Stimulated activated CD4-positive, alpha-beta T cell treated with anti-CD3 and anti-CD28 coated beads, Interleukin-12 subunit alpha, Interleukin-12 subunit beta, amount 100 ng/mL, for 4 hours (primary cell): ENCODE measurements around the gene TESPA1.
"Not testable (repeated sequence)": the region's sequence is repeated elsewhere in the genome, so short reads cannot be mapped to it uniquely, and the experiment has no call there.

Experiments used
- DNase-seq: peaks from one replicate; pipeline ENCODE4 v3.0.0-alpha.2; 2020

The TESPA1 gene

DNA sequence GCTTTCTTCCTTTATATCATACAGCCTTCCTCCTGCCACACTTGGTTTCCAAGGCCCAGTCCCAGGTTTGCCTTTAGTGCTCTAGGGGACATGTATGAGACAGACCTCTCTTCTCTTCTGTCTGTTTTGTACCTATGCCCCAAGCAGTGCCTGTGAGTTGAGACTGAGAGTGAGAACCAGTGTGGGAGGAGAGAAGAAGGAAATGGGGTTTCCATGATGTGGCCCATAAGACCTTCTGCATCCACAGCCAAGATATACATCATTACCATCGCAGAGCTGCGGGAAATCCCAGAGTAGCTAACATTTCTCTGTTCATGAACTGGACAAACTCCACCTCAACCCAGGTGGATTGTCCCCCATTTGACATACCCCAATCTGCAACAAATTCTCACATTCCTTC lies 2.8 kb downstream of the TESPA1 start:
- DNase-seq = peak; percentile 34

DNA sequence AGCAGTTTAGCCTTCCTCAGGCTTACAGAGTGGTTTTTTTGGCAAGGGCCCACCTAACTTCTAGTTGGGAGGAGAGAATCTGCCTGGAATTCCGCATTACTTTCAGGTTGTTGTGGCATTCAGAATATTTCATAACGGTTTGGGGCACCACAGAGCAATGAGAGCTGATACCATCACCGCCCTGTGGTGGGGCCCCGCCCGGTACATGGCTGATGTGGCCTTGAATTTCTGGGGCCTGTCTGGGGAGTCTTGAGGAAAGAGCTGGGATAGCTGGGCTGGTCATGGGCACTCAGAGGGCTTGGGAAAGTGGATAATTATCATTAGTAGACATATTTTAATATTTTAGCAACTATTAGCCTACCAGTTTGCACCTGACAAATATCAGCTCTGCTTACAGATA lies 4.2 kb downstream of the TESPA1 start:
- no peak for DNase-seq

DNA sequence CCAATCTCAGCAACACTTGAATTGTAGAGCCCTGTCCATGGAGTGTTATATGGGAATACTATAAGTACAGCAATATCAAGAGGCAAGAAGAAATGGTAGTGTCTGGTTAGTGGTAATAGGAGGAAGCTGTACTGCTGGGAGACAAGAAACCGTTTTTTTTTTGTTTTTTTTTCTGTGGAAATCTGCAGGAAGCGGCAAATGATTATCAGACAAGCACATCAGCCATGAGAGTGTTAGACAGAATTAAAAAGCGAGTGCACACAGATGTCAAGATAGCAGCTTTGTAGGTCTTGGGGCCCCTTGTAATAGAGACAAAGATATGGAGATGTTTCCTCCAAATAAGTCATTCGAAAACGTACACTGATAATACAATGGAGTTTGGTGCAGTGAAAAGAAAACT lies 6.7 kb downstream of the TESPA1 start:
- DNase-seq = no peak

DNA sequence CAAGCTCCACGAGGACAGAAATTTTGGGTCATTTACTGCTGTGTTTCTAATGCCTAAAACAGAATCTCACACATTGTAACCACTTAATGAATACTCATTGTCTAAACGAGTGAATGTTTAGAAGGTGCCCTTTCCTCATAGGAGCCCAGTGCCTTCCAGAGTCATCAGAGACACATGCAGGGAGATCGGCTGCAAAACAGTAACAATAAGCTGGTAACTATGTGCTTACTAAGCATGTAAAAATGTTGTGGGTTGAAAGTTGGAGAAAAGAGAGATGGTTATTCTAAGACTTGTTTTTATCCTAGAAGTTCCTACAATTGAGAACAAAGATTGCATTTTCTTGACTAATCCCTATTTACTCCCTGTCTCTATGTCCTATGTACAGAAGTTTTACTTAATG lies 7.4 kb downstream of the TESPA1 start:
- DNase-seq = no peak

DNA sequence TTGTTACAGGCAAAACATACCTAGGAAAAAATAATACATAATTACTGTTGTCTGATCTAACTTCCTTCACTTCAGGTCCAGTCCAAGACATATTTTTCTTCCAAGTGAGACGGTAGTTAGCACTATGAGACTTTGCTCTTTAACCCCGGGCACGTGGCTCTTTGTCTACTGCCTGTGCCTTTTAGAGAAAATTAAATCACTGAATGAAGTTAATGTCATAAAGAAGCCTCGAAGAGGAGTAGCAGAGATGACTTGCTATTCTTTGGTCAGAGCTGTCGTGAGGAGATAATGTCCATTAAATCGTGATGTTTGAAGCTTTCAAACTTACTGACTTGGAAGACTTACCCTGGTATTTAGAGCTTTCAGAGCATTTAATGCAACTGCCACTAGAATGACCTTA lies 8.7 kb downstream of the TESPA1 start:
- no peak for DNase-seq

DNA sequence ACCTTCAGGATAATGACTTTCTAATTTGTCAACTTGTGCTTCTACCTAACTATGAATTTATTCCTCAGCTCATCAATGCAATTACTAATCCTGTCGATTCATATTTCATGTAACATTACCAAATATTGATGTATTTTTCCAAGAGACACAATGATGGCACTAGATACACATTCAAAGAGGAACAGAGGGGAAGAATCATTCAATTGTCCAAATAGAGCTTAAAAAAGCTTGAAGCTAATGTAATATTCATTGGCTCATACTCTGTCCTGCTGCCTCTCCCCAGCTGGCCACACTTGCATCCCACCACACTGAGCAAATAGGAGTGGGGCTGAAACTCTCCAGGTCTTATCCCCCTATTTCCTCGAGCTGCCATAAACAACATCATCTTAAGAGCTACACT lies 9.3 kb downstream of the TESPA1 start:
- no peak for DNase-seq

DNA sequence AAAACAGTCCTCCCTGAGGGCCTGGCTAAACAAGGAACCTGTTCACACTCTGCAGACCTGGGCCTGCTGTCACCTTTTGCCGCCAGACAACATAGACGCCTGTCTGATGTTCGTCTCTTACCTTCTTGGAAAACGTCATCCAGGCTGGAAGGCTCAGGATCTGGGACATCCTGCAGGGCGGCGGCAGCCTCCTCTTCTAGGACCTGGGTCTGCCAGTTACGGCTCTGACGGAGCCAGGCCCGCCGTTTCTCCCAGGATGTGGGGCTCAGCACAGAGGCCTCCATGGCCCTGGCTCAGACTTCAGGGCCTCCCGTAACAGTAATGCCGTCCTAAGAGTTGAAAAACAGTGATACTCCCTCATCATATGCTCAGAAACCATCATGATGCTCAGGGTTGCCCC lies 10.3 kb downstream of the TESPA1 start:
- no peak for DNase-seq

DNA sequence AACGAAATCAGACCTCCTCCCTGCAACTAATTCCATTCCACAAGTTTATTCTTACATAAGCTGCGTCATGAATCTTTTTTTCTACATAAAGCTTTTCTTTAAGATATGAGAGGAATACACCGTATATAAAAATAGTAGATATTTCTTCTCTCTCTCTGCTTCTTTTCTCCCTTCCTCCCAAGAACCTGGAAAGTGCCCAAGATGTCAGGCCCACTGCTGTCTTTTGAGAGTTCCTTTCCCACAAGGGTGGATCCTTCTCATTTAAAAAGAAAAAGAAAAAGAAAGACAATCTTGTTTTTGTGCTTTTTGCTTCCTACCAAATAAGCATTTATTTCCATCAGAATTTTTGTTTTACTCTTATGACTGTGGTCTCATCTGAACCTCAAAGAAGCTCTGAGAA lies 11.0 kb downstream of the TESPA1 start:
- DNase-seq = no peak

DNA sequence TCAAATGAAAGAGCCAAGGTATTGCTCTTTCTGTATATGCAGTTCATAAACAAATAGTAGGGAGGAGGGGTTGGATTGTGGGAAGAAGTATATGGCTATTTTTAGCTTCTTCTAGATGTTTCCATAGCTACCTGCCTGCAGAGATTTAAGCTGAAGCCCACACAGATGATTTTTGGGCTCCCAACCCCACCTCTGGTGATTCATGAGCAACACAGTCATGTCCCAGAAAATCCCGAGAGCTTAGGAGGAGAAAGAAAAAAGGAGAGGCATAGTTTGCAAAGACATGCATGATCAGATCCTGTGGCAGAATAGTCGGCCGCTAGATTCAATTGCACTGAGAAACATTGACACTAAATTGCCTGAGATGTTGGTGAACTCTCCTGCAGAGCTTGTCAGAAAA lies 13.8 kb downstream of the TESPA1 start:
- DNase-seq = no peak

DNA sequence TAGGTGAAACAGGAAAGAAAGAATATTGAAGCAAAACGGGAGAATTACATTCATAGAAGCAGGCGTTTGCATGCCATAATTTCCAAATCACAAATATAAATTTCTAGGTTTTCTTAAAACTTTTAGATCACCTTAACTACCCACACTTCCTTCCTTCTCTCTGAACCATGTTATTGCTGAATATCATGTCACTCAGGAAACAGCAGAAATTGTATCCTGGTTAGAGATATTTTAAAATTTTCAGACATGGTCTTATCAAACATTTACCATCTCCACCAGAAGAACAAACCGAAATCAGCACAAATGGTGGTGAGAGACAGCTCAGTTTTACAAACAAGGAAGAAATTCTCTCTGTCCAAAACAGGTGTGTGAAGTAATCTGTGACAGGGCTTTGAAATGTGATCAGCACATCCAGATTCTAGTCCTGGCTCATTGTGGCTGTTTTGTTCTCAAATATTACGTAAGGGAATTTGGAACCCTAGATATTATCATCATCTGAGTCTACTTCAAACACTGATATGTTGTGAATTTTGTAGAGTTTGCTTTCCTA lies 16.3 kb downstream of the TESPA1 start:
- DNase-seq = no peak

DNA sequence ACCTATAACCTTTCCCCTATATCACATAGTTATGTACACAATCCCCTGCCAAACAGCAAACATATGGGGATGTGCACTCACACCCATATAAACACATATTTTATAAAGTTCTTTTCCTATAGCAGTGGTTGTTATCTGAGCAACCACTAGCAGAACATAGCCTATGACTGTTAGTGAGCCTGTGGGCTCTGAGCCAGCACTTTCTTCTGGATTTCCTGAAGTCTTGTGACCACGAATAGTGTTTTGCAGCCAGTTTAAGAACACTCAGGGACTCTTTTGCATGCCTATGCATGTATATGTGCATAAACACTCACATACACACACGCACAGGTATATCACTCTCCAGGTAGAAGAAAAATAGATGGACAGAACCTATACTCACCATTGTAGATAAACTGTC lies 17.1 kb downstream of the TESPA1 start:
- no peak for DNase-seq

DNA sequence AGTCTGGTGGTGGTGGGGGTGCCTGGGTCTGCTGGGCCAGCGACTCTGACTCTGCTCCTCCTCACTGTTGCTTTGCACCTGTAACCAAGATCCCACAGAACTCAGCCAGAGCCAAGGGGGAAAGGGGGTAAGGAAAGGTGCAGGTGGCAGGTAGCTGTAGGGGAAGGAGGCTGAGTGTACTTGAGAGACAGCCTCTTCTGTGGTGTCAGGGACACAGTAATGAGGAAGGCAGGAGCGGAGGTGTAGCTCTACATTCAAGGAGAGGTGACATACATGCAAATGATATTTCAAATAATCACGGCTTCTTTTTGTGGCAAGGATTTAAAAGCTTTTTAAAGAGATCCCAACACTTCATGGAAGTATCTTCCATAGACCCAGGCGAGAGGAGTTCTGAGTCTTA lies 23.4 kb downstream of the TESPA1 start:
- DNase-seq = no peak

DNA sequence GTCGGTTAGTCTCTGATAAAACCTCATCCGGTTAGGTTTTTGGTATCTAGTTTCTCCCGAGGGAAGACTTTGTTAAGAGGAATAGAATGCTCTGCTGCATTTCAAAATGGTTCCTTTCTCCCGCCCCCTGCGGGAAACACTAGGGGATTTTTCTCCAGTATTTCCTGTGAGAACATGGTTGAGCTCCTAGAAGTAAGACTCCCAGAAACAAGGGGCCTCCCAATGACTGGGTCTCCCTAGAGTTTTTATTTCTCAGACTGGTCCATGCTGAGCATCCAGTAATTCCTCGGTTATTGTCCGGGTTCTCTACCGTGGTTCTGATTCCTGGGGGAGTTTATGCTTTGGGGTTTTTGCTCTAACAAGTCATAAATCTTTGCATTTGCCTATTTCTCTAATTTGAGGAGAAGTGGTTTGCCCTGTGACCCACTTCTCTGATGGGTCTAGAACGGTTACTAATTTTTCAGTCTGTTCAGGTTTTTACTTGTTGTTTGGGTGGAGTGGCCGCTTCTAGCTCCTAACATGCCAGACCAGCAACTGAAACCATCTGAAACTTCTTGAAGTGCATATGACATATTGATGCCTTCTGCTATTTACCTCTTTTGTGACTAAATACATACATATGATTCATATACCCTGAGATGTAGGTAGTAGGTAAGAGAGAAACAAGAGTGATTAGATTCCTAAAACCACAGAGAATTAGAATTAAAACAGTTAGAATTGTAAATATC lies 25.1 kb downstream of the TESPA1 start:
- DNase-seq = no peak

DNA sequence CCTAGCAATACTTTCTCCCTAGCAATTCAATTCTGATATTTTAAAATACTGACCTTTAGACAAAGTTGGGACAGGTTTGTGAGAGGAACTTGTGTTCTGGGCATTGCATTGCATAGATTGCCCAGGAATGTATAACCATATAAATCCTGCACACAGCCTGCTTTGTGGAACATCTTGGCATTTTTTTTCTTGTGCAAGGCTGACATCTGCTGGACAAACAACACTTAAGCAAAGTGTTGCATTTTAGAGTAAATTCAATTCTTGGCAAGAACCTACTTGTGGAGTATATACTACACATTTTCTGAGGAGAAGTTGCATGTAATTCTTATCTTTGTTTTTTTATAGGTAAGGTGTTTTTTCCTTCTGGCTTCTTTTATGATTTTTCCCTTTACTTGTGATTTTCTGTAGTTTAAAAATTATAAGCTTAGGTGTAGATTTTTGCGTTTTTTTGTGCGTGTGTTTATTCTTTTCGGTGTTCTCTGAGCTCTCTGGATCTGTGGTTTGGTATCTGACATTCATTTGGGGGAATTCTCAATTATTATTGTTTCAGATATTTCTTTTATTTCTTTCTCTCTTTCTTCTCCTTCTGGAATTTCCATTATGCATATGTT lies 26.4 kb downstream of the TESPA1 start:
- DNase-seq = no peak

DNA sequence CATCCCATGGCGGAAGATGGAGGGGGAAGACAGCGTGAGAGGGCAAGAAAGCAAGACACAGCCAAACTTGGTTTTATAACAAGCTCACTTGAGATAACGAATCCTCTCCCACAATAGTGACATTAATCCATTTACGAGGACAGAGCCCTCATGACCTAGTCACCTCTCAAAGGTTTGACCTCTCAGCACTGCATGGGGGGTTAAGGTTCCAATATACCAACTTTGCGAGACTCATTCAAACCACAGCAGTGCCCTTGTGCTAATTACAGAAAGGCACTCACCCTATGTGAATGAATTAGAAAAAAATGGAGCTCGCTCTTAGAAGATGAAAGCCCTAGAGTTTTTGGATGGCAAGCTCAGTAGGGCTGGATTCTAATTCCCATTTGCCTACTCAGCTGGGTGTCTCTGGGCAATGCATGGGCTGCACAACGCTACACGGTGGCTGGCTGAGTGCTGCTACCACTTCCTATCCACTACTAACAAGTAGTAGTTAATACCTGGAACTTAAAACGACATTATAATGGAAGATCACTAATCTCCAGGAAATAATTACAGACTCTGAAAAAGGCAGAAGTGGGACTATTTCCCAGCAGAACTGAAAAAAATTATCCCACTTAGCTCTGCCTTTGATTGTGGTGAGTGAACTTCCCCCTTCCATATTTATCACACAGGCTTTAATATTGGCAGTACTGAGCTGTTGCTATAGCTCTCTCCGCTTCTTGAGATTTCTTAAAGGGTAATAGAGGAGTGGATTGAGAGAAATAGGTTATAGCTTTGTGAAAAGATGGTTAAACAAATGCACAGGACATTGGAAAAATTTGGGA lies 27.5 kb downstream of the TESPA1 start:
- DNase-seq = no peak

DNA sequence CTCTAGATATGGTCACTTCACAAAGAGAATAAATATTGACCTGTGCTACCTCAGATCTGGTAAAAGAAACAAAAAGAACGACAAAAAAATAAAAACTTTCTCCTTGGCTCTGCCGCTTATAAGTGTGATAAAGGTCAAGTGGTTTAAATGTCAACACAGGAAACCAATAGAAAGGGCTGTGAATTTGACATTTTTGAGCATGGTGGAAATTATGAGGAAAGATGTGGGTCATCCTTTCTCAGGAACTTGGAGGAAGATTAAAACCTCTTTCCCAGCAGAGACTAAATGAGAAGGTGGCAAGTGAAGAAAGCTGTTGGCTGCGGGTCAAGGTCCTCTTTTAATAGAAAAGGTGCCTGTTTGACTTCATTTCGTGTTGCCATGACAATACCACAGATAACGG lies 28.2 kb downstream of the TESPA1 start:
- no peak for DNase-seq

DNA sequence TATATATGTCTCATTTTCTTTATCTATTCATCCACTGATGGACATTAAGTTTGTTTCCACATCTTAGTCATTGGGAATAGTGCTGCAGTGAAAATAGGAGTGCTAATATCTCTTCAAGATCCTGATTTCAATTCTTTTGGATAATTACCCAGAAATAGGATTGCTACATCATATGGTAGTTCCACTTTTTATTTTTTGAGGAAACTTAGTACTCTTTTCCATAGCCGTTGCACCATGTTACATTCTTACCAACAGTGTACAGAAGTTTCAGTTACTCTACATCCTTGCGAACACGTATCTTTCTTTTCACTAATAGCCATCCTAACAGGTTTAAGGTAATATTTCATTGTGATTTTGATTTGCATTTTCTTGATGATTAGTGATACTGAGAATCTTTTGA lies 29.8 kb downstream of the TESPA1 start:
- DNase-seq = no peak

DNA sequence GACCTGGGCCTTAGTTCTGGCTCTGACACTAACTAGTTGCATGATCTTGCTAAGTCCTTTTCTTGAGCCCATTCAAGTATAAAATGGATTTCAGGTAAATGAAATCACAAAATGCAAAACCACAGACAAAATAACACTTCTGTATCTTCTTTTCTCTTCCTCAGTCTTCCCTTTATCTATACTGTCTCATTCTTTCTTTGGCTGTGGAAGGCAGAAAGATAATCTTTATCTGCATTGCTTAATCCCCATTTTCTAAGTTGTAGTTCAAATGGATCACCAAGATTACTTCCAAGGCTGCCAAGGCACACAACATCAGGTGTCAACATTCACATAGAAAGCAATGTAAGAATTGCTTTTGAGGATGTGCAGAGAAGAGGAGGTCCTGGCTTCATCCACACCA lies 30.3 kb downstream of the TESPA1 start:
- no peak for DNase-seq

DNA sequence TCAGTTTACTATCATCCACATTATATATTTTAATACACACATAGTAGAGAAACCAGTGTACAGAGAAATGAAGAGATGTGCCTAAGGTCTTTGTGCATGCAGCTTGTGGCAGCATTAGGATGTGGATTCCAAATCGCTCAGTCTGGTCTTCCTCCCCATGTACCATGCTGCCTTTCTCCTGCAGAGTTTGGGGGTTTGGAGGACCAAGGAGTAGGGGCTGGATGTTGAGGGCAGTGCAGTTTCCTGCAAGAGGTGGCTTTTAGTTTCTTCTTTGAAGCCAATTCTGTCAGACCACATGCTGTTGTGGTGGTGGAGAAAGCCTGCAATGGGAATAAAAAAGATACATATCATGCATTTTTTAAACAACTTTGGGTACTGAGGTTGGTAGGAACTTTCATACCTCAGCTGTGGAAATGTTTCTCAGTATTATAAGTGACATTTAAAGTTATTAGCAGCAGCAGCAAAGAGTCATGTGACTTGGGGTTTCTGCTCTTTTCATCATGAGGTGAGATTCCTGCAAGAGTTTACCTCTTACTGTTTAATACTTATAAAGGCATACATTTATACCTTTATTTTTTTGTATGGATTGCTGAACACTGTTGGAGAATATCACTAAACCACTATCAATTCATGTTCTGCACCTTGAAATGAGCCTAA lies 34.4 kb downstream of the TESPA1 start:
- no peak for DNase-seq

DNA sequence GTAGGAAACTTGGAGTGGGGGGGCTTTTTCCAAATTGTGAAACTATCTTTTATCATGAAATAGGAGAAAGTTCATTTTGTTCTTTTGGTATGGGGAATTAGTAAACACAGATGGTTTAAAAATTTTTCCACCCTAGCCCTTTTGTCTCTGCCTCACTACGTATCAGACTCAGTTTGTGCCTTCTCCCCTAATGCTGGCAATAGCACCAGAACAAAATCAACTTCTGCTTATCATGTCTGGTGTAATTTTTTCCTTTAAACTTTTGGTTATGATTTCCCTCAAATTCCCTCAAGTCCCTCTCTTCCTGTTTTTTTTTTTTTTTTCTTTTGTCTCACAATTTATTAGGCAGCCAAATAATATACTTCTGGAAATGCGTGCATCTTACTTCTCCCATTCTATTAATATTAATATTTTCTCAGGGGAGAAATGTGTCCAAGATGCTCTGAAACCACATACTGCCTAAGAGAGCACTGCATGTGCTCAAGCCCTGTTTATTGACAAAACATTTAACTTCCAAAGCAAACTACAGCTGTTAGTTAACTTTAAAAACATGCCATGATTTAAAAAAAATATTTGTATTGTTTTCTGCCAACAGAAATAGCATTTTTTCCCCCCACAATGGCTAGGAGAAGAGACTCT lies 35.4 kb downstream of the TESPA1 start:
- DNase-seq = no peak

DNA sequence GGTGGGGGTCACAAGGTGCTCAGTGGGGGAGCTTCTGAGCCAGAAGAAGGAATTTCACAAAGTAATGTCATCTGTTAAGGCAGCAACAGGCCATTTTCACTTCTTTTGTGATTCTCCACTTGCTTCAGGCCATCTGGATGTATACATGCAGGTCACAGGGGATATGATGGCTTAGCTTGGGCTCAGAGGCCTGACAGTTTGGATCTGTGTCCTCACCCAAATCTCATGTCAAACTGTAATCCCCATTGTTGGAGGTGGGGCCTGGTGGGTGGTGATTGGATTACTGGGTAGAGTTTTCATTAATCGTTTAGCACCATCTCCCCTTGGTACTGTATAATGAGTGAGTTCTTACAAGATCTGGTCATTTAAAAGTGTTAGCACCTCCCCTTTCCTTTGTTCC lies 36.4 kb downstream of the TESPA1 start:
- DNase-seq = no peak

DNA sequence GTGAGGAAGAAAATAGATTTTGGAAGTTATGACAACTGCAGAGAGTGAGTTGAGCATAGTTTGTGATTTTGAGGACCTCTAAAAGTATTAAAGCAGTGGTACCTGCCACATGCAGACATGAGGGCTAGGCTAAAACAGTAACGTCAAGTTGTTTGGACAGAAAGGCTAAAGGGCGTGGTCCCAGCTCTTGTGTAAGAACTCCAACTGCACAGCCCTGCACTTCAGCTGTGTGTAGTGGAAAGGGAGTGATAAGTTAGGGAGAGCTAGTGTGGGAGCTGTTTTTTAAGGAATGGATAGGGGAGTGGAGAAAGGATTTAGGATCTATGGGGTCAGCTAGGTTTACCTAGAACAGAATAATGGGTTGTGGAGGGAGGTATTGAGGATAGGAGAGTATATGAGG lies 39.5 kb downstream of the TESPA1 start:
- no peak for DNase-seq

DNA sequence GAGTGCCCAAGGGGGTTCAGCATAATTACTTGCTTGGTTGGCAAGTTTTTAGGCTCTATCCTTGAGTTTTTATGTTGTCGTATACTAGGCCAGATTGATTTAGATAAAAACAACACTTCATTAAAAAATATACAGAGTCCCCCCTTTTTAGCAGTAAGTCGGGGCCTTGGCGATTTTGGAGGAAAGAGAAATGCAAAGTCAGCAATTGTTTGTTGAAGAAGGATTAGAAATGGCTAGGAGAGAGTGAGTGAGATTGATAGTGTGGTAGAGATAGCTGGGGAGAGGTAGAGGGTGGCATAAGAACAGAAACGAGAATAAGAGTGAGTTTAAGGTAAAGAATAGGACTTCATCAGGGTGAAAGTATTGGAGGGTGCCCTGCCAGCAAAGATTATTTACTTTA lies 41.3 kb downstream of the TESPA1 start:
- not testable (repeated sequence) for DNase-seq
